GM19438 (cell line): ENCODE data around the gene COA5.

Source experiments
- ATAC-seq: cut with Tn5 transposase; IDR thresholded peaks from one replicate; pipeline ENCODE4 v1.9.1; 2021; ENCODE audit warnings: low read depth; ENCODE audit not compliant: unreplicated experiment

The COA5 gene

GRCh38 chr2:98555696-98556095, 52.6 kb downstream of the COA5 start:
- ATAC-seq = no peak

- no peak for ATAC-seq
These were observed 54.0 kb downstream of the COA5 start for GRCh38 chr2:98554116-98554861.

GRCh38 chr2:98552499-98553179, 55.7 kb downstream of the COA5 start:
- ATAC-seq = no peak

- ATAC-seq = no peak
These were observed 57.0 kb downstream of the COA5 start for GRCh38 chr2:98551316-98551715.

- ATAC-seq = no peak
These were observed 58.1 kb downstream of the COA5 start for GRCh38 chr2:98550165-98550564.
